ENCODE data around the gene MST1. TPM values are rescaled to one million over a fixed set of nuclear protein-coding genes. Genes with fewer than 3 reads are reported as not detected.
"Not testable (repeated sequence)": the region's sequence is repeated elsewhere in the genome, so short reads cannot be mapped to it uniquely, and the experiment has no call there.

The MST1 gene
- total RNA-seq, 2 donors from 2014 or later = 10.2 to 32.2 TPM

- intact Hi-C loops (cut with DNase I); H3K36me3 ChIP-seq; H3K27me3 ChIP-seq (replicated peaks; ENCODE audit: insufficient read depth); H3K4me1 ChIP-seq (replicated peaks); H3K9me3 ChIP-seq; H3K27ac ChIP-seq; H3K4me3 ChIP-seq; DNase-seq (ENCODE audit: low spot score): not testable (repeated sequence)
- WGBS = 77% methylated on average over 2 of the region's 3 CpGs
Observed at GRCh38 chr3:49690856-49691255, 1.6 kb upstream of the MST1 start.

DNA sequence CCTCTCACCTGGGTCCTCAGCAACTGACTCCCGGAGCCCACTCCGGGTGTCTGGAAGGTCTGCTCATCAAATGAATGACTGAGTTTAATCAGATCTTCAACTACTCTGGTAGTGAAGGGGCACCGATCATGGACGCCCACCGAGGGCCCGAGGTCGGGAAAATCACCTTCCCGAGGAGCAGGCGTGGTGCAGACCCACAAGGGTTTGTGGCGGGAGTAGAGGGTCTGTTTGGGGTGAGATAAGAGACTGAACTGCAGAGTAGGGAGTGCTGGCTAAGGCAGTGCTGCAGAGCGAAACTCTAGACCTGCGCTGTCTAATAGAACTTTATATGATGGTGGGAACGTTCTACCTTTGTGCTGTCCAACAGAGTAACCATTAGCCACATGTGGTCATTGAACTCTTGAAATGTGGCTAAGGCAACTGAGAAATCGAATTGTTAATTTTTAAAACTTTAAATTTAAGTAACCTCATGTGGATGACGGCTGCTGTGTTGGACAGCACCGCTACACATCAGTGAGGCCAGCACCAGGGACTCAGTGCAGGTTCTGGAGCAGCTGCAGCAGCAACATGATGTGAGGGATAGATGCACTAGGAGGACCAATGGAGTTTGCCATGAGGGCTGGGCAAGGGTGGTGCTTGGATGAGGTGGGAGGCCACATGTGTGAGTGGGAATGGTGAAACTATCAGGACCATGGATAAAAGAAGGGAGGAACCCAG lies 792 bp upstream of the MST1 start:
- intact Hi-C loops (cut with DNase I) = not testable (repeated sequence)
- 8% methylated on average over 16 of the region's 16 CpGs for WGBS

DNA sequence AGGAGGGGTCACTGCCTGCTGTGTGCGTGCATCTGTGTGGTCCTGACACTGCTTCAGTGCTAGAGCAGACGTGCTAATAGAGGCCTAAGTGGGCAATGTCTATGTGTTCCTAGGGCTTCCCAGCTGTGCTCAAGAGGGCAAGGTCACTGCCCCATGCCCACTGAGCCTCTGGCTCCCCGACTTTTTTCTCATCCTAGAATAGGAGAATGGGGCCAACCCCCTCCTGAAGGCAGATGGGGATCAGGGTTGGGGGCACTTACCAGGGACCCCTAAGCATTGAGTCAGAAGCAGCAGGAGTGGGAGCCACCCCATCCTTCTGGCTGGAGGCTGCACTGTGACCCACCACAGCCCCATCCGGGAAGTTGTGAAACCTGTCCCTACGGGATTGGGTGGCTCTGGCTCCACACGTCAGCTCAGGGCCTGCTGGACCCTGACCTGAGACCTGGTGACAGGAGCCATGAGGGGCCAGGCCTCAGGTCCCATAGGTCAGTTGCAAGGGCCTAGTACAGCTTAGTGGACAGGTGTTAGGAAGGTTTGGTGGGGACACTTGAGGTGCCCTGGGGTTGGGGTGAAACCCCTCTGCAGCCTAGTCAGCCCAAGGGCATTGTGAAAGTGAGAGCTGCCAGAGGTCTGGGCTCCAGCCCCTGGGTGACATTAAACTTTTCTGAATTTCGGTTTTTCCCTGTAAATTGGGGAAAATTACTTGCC lies 782 bp downstream of the MST1 start:
- H3K36me3 ChIP-seq; H3K27me3 ChIP-seq (replicated peaks; ENCODE audit: insufficient read depth); H3K4me1 ChIP-seq (replicated peaks); H3K9me3 ChIP-seq; intact Hi-C loops (cut with DNase I); DNase-seq (ENCODE audit: low spot score): not testable (repeated sequence)
- WGBS = 80% methylated on average over 5 of the region's 7 CpGs
- H3K4me3 ChIP-seq = peak overlapping the region; percentile 87 to 95
- H3K27ac ChIP-seq = peak overlapping the region; percentile 76 to 77

More for the DNA sequence above, 792 bp upstream of the MST1 start:
- not testable (repeated sequence) for H3K27me3 ChIP-seq (replicated peaks; ENCODE audit: insufficient read depth); H3K9me3 ChIP-seq; H3K36me3 ChIP-seq; H3K4me1 ChIP-seq (replicated peaks); DNase-seq (ENCODE audit: low spot score)
- peak overlapping the region in 1 of 2 donors; percentile 76 for H3K27ac ChIP-seq
- peak overlapping the region; percentile 87 to 95 for H3K4me3 ChIP-seq

- H3K27me3 ChIP-seq (replicated peaks; ENCODE audit: insufficient read depth); H3K9me3 ChIP-seq; intact Hi-C loops (cut with DNase I); H3K4me3 ChIP-seq; H3K27ac ChIP-seq; DNase-seq (ENCODE audit: low spot score); H3K4me1 ChIP-seq (replicated peaks): not testable (repeated sequence)
- H3K36me3 ChIP-seq = peaks cover 8 to 11% of the 10 kb centered on the region in 2 donors
- WGBS = 95% methylated on average over 9 of the region's 12 CpGs
Observed at GRCh38 chr3:49687424-49687795, 1.9 kb downstream of the MST1 start.

- intact Hi-C loops (cut with DNase I); H3K9me3 ChIP-seq; H3K4me1 ChIP-seq (replicated peaks); H3K27me3 ChIP-seq (replicated peaks; ENCODE audit: insufficient read depth): not testable (repeated sequence)
- peak; percentile 41 for DNase-seq (ENCODE audit: low spot score)
- Histone ChIP-seq H3K36me3 (peaks cover 8 to 16% of the 10 kb centered on the region in 2 donors), H3K4me3 (peak overlapping the region; percentile 14 to 27), H3K27ac (peak overlapping the region in 1 of 2 donors; percentile 35)
- WGBS = 9% methylated on average over 34 of the region's 44 CpGs
Observed at GRCh38 chr3:49686769-49687423, 2.4 kb downstream of the MST1 start.

DNA sequence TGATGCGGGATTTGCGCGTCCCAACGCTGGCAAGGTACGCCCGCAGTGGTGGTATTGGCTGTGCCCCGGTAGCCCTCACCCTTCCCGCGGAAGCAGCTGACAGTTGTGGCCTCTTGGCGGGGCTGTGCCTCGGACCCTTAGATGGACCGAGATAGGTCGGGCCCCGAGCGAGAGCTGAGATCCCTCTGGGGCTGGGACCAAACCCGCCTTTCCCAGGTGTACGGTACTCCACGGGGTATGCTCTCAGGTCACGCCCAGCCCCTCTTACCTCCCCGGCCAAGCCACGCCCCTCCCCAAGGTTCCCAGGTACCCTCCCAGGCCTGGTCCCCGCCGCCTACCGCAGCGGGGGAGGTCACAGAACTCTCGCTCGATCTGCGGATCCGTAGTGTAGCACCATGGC lies 2.9 kb downstream of the MST1 start:
- DNase-seq (ENCODE audit: low spot score) = peak; percentile 59
- H3K4me1 ChIP-seq (replicated peaks); H3K9me3 ChIP-seq; intact Hi-C loops (cut with DNase I); H3K27me3 ChIP-seq (replicated peaks; ENCODE audit: insufficient read depth): not testable (repeated sequence)
- 3% methylated on average over 21 of the region's 29 CpGs for WGBS
- Histone ChIP-seq H3K36me3 (peaks cover 8 to 22% of the 10 kb centered on the region in 2 donors), H3K4me3 (peak overlapping the region; percentile 14 to 27), H3K27ac (peak overlapping the region in 1 of 2 donors; percentile 35)

DNA sequence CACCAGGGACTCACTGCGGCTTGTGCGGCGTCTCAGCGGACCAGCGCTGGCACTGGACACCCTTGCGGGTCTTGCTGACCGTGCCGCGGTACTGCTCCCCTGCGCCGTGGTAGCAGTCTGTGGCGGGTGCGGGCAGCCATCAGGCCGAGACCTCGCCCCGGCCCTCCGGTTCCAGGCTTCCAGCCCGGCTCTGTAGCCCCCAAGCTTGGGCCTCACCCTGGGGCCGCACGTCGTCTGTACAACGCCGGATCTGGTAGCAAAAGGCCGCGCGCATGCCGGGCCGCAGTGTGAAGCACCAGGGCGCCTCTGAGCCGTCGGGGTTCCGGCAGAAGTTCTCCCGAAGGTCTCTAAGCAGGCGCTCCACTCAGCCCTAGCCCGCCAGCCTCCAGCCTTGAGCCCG lies 3.4 kb downstream of the MST1 start:
- H3K4me1 ChIP-seq (replicated peaks); DNase-seq (ENCODE audit: low spot score); H3K27ac ChIP-seq; H3K27me3 ChIP-seq (replicated peaks; ENCODE audit: insufficient read depth); intact Hi-C loops (cut with DNase I); H3K9me3 ChIP-seq: not testable (repeated sequence)
- Histone ChIP-seq H3K36me3 (peaks cover 9 to 26% of the 10 kb centered on the region in 2 donors), H3K4me3 (peak overlapping the region in 1 of 2 donors; percentile 27)
- 11% methylated on average over 5 of the region's 36 CpGs for WGBS

DNA sequence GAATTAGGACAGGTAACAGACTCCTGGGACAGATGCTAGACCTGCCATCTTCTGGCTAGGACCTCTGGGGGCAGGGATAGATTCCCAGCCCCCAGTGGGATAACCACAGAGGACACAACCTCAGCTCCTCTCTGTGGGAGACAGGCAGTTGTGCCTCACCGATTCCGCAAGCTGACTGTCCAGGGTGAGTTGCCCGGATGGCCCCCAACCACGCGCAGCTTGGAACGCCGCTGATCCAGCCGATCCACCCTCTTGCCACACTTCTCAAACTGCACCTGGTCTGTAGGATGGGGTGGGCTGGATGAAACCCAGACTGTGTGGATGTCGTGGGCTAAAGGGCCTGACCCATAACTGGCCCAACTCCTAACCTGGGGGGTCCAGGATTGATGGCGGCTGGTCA lies 4.2 kb downstream of the MST1 start:
- H3K36me3 ChIP-seq = peaks cover 15 to 33% of the 10 kb centered on the region in 2 donors
- H3K4me3 ChIP-seq; H3K9me3 ChIP-seq; intact Hi-C loops (cut with DNase I); H3K4me1 ChIP-seq (replicated peaks); H3K27ac ChIP-seq; H3K27me3 ChIP-seq (replicated peaks; ENCODE audit: insufficient read depth); DNase-seq (ENCODE audit: low spot score): not testable (repeated sequence)
- WGBS = 94% methylated on average over 10 of the region's 10 CpGs

- intact Hi-C loops (cut with DNase I); H3K27ac ChIP-seq; H3K4me1 ChIP-seq (replicated peaks); H3K27me3 ChIP-seq (replicated peaks; ENCODE audit: insufficient read depth); H3K4me3 ChIP-seq; DNase-seq (ENCODE audit: low spot score); H3K9me3 ChIP-seq: not testable (repeated sequence)
- H3K36me3 ChIP-seq = peaks cover 15 to 38% of the 10 kb centered on the region in 2 donors
- 95% methylated on average over 2 of the region's 2 CpGs for WGBS
Observed at GRCh38 chr3:49684453-49684852, 4.8 kb downstream of the MST1 start.
